ENCODE measurements around the gene ENDOD1. TPM values are rescaled to one million over a fixed set of nuclear protein-coding genes. Genes with fewer than 3 reads are reported as not detected.
A peak's percentile ranks its signal among the peaks of the same experiment; 100 is the strongest.

Gene ENDOD1
- total RNA-seq, 1 experiment from 2014 or later = 0.87 TPM

- Mint-ChIP-seq H3K36me3 (ENCODE audit: insufficient read depth in 1 of 3, low read depth in 3 of 3) (peaks cover 0 to 6% (median 0%) of the 10 kb centered on the region in 3 experiments; a peak in 2 of 7 replicates), H3K27ac (no peak overlapping the region), H3K4me1 (peaks cover 0 to 3% of the 10 kb centered on the region in 2 experiments; a peak in 1 of 4 replicates), H3K9me3 (no peaks in the 10 kb centered on the region), H3K27me3 (ENCODE audit: low read depth) (peaks cover 4% of the 10 kb centered on the region; the same call in 1 of the 2 replicates), H3K4me3 (no peak overlapping the region)
- no peak for TF ChIP-seq CTCF (conservative IDR thresholded peaks at IDR 0.05)
- WGBS (ENCODE audit: extremely low coverage, insufficient read length, low lambda C conversion rate) = no CpG with 5 or more reads among the region's 8 CpGs
- Histone ChIP-seq H3K4me2 (ENCODE audit: insufficient read depth, insufficient read length, low read length) (no peak overlapping the region), H3K79me2 (ENCODE audit: insufficient read depth, low read length) (no peaks in the 10 kb centered on the region), H3K14ac (ENCODE audit: insufficient read depth, low read length) (no peak overlapping the region), H2BK15ac (ENCODE audit: low read depth, low read length) (no peak overlapping the region), H2BK20ac (ENCODE audit: low read depth, low read length, poor library complexity, severe bottlenecking) (no peak overlapping the region), H4K91ac (ENCODE audit: insufficient read length, low read depth, low read length) (no peak overlapping the region), H2AFZ (ENCODE audit: low read length) (no peak overlapping the region), H4K8ac (replicated peaks; ENCODE audit: insufficient read length, low read depth, low read length) (no peak overlapping the region), H3K56ac (ENCODE audit: insufficient read length, low read depth, low read length) (no peak overlapping the region), H4K5ac (ENCODE audit: insufficient read length, low read depth, low read length) (no peak overlapping the region), H3K9ac (ENCODE audit: extremely low read depth, insufficient read length, low read length) (no peak overlapping the region), H2BK5ac (ENCODE audit: insufficient read length, low read length) (no peak overlapping the region), H3K4ac (ENCODE audit: low read depth, low read length) (no peak overlapping the region), H3K23me2 (ENCODE audit: insufficient read length, low read depth, low read length, poor library complexity, severe bottlenecking) (no peaks in the 10 kb centered on the region), H3K18ac (ENCODE audit: insufficient read length, low read depth, low read length) (no peak overlapping the region), H3K9me3 (ENCODE audit: control insufficient read depth, low read depth, low read length) (no peaks in the 10 kb centered on the region), H2BK120ac (ENCODE audit: low read depth, low read length, poor library complexity, severe bottlenecking) (peak overlapping the region; percentile 12), H3K23ac (ENCODE audit: insufficient read length, low read depth, low read length) (no peak overlapping the region), H2AK5ac (ENCODE audit: insufficient read length, low read length) (no peak overlapping the region), H3K4me1 (ENCODE audit: insufficient read depth, low read length) (no peaks in the 10 kb centered on the region), H2BK12ac (ENCODE audit: insufficient read length, low read depth, low read length) (no peak overlapping the region), H4K20me1 (ENCODE audit: control insufficient read depth, insufficient read depth, insufficient read length) (no peaks in the 10 kb centered on the region), H3K27ac (ENCODE audit: insufficient read length, low read depth, low read length) (no peak overlapping the region), H3K79me1 (ENCODE audit: insufficient read depth, low read depth, low read length, poor library complexity, severe bottlenecking) (no peaks in the 10 kb centered on the region), H3T11ph (ENCODE audit: low read length) (no peak overlapping the region), H3K27me3 (ENCODE audit: insufficient read depth, low read length) (no peaks in the 10 kb centered on the region)
- no peak for DNase-seq
These were observed 14.7 kb upstream of the ENDOD1 start for GRCh38 chr11:95074792-95075563.

All from H9 (cell line).